ENCODE measurements around the gene CASZ1. TPM values are rescaled to one million over a fixed set of nuclear protein-coding genes. Genes with fewer than 3 reads are reported as not detected.

CASZ1 gene
- total RNA-seq, 4 donors from 2014 or later, result 22.1 to 47.4 (median 28.0) TPM

- H3K4me1 ChIP-seq, result peaks cover 0 to 33% (median 0%) of the 10 kb centered on the region in 3 donors
- H3K36me3 ChIP-seq, result no peaks in the 10 kb centered on the region
- no peak for ATAC-seq
- TF ChIP-seq POLR2AphosphoS5 (IDR thresholded peaks at IDR 0.05), result no peak
- no peak for TF ChIP-seq EP300 (IDR thresholded peaks at IDR 0.05)
- no peak for TF ChIP-seq CTCF (IDR thresholded peaks at IDR 0.05)
- TF ChIP-seq POLR2A (IDR thresholded peaks at IDR 0.05), result no peak
- H3K27ac ChIP-seq, result no peak overlapping the region
- H3K27me3 ChIP-seq, result no peaks in the 10 kb centered on the region
- whole genome bisulfite sequencing, 2 donors (ENCODE audit: low coverage in 1 of 2), result 39 to 55% methylated on average over 6 to 8 of the region's 17 CpGs
- no peak overlapping the region for H3K4me3 ChIP-seq
- no peaks in the 10 kb centered on the region for H3K9me3 ChIP-seq
Measured at GRCh38 chr1:10765734-10766478, 30.5 kb downstream of the CASZ1 start.

DNA sequence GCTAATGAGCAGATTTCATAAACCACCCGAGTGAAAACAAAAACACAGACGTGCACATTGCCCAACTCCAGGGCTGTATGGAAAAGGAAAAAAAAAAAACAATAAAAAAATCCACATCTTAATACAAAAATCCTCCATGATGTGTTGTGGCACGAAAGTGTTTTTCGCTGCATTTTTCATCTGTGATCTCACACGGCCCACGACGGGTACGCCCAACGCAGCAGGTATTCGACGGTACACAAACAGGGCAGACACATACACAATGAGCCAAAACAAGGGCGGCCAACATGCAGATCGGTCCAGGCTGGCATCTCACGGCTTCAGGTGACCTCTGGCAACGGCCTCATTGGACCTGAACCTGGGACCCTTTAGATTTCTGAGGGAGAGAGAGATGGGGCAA is 31.1 kb downstream of the CASZ1 start:
- Histone ChIP-seq H3K36me3 (no peaks in the 10 kb centered on the region), H3K4me3 (no peak overlapping the region), H3K4me1 (peaks cover 0 to 35% (median 0%) of the 10 kb centered on the region in 3 donors), H3K9me3 (no peaks in the 10 kb centered on the region), H3K27ac (no peak overlapping the region), H3K27me3 (no peaks in the 10 kb centered on the region)
- WGBS, 2 donors (ENCODE audit: low coverage in 1 of 2), result 72 to 86% methylated on average over 12 to 14 of the region's 15 CpGs
- no peak for ATAC-seq
- no peak for TF ChIP-seq POLR2A (IDR thresholded peaks at IDR 0.05)
- no peak for TF ChIP-seq EP300 (IDR thresholded peaks at IDR 0.05)
- no peak for TF ChIP-seq CTCF (IDR thresholded peaks at IDR 0.05)
- TF ChIP-seq POLR2AphosphoS5 (IDR thresholded peaks at IDR 0.05), result no peak

GRCh38 chr1:10764296-10764798 is 32.1 kb downstream of the CASZ1 start:
- H3K27ac ChIP-seq, result no peak overlapping the region
- no peak overlapping the region for H3K4me3 ChIP-seq
- H3K9me3 ChIP-seq, result no peaks in the 10 kb centered on the region
- peaks cover 0 to 35% (median 0%) of the 10 kb centered on the region in 3 donors for H3K4me1 ChIP-seq
- H3K36me3 ChIP-seq, result no peaks in the 10 kb centered on the region
- 75% methylated on average over 2 of the region's 6 CpGs; no CpG with 5 or more reads in 1 of the 2 donors for WGBS, 2 donors (ENCODE audit: low coverage in 1 of 2)
- TF ChIP-seq EP300 (IDR thresholded peaks at IDR 0.05) (no peak), POLR2AphosphoS5 (IDR thresholded peaks at IDR 0.05) (no peak)
- ATAC-seq, result no peak
- no peaks in the 10 kb centered on the region for H3K27me3 ChIP-seq

DNA sequence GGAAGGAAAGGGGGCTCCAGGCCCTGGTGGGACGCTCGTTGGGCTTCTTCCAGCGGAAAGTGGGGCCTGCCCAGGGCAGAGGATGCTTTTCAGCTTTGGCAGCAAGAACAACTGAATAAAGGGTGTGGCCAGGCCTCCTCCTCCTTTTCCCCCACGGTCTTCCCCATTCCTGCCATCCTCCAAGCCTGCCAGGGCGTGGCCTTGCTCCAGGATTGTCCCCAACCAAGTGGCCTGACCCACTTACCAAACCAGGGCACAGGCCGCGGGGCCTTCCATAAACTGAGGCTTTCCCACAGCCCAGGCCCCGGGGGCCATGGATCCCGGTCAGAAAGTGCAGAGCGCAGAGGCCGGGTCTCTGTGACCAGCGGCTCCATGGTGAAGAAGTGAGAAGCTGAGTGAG is 33.6 kb downstream of the CASZ1 start:
- Histone ChIP-seq H3K4me1 (peaks cover 0 to 35% (median 0%) of the 10 kb centered on the region in 3 donors), H3K9me3 (no peaks in the 10 kb centered on the region), H3K4me3 (no peak overlapping the region), H3K36me3 (no peaks in the 10 kb centered on the region), H3K27me3 (no peaks in the 10 kb centered on the region), H3K27ac (peak overlapping the region in 2 of 4 donors; percentile 16 to 39)
- no peak for ATAC-seq
- WGBS, 2 donors (ENCODE audit: low coverage in 1 of 2), result no CpG with 5 or more reads among the region's 12 CpGs
- TF ChIP-seq EP300 (IDR thresholded peaks at IDR 0.05) (no peak), POLR2A (IDR thresholded peaks at IDR 0.05) (no peak), CTCF (IDR thresholded peaks at IDR 0.05) (no peak), POLR2AphosphoS5 (IDR thresholded peaks at IDR 0.05) (no peak)

DNA sequence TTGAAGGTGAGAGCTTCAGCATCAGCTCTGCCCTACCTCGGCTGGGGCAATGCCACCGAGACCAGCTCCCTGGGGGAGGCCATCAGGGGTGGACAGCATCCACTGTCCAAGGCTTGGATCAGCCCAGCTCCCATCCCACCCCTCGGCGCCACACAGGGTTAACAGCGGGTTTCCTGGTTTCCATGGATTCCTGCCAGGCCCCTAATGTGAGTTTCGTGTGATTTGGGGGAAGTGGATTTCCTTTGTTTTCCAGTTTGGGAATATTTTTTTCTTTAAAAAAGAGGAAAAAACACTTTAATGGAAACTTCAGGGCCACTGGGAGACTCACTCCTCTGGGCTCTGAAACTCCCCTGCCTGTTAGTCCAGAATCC is 34.3 kb downstream of the CASZ1 start:
- TF ChIP-seq CTCF (IDR thresholded peaks at IDR 0.05) (no peak), EP300 (IDR thresholded peaks at IDR 0.05) (no peak), POLR2AphosphoS5 (IDR thresholded peaks at IDR 0.05) (no peak), POLR2A (IDR thresholded peaks at IDR 0.05) (no peak)
- ATAC-seq, result no peak
- Histone ChIP-seq H3K4me1 (peaks cover 0 to 38% (median 0%) of the 10 kb centered on the region in 3 donors), H3K4me3 (no peak overlapping the region), H3K27me3 (no peaks in the 10 kb centered on the region), H3K27ac (peak overlapping the region in 3 of 4 donors; percentile 16 to 47 (median 39)), H3K9me3 (no peaks in the 10 kb centered on the region), H3K36me3 (no peaks in the 10 kb centered on the region)
- 25 to 65% methylated on average over 2 of the region's 6 CpGs for WGBS, 2 donors (ENCODE audit: low coverage in 1 of 2)
